A673 (cell line): ENCODE measurements around the gene LCN1.
A peak's percentile ranks its signal among the peaks of the same experiment; 100 is the strongest.

Source experiments
- EZH2 ChIP-seq: fragments of 200-600 bp; sonication (generic); IDR thresholded peaks from 2 replicates; pipeline ENCODE4 v1.6.1; 2017; ENCODE audit warnings: borderline replicate concordance, low read depth, mild to moderate bottlenecking, mixed read lengths, antibody characterized with exemption, low read length; ENCODE audit not compliant: poor library complexity, severe bottlenecking
- TF ChIP-seq, protein P1 (sequence below): fragments of 300-800, 200-600 bp; sonication (generic); conservative IDR thresholded peaks from 2 replicates; pipeline ENCODE4 v1.5.1; 2017; ENCODE audit warnings: low read depth, mild to moderate bottlenecking, antibody characterized with exemption, low read length, moderate library complexity, mixed read lengths

- TF ChIP-seq, protein P1, sequence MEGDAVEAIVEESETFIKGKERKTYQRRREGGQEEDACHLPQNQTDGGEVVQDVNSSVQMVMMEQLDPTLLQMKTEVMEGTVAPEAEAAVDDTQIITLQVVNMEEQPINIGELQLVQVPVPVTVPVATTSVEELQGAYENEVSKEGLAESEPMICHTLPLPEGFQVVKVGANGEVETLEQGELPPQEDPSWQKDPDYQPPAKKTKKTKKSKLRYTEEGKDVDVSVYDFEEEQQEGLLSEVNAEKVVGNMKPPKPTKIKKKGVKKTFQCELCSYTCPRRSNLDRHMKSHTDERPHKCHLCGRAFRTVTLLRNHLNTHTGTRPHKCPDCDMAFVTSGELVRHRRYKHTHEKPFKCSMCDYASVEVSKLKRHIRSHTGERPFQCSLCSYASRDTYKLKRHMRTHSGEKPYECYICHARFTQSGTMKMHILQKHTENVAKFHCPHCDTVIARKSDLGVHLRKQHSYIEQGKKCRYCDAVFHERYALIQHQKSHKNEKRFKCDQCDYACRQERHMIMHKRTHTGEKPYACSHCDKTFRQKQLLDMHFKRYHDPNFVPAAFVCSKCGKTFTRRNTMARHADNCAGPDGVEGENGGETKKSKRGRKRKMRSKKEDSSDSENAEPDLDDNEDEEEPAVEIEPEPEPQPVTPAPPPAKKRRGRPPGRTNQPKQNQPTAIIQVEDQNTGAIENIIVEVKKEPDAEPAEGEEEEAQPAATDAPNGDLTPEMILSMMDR, result peak; percentile 40; the same call in 1 of the 2 replicates
- no peak for TF ChIP-seq EZH2
These were observed 42.3 kb upstream of the LCN1 start for GRCh38 chr9:135478829-135479468.
